ENCODE results near the gene C8B.

GRCh38 chr1:56963667-56964066, 2.1 kb downstream of the C8B start:
- TF ChIP-seq TCF7L2 (IDR thresholded peaks at IDR 0.05; ENCODE audit: low read depth, low read length) (no peak), POLR2A (conservative IDR thresholded peaks at IDR 0.05) (no peak), ELK1 (CRISPR knock-in tag; IDR thresholded peaks at IDR 0.05) (no peak), ZBTB17 (CRISPR knock-in tag; IDR thresholded peaks at IDR 0.05) (no peak), SREBF1 (IDR thresholded peaks at IDR 0.05; ENCODE audit: borderline replicate concordance, low read depth, low read length) (no peak), CSDE1 (IDR thresholded peaks at IDR 0.05) (no peak), ZBTB26 (CRISPR knock-in tag; IDR thresholded peaks at IDR 0.05) (no peak), RERE (CRISPR knock-in tag; IDR thresholded peaks at IDR 0.05; ENCODE audit: borderline replicate concordance) (no peak), HNRNPUL1 (IDR thresholded peaks at IDR 0.05; ENCODE audit: low read length) (no peak), CTCF (IDR thresholded peaks at IDR 0.05 in 2 of 3, conservative IDR thresholded peaks at IDR 0.05 in 1 of 3; ENCODE audit: insufficient read depth in 2 of 3, low read depth in 1 of 3, low read length in 3 of 3) (no peak), LCOR (CRISPR knock-in tag; IDR thresholded peaks at IDR 0.05) (no peak), NR1H2 (CRISPR knock-in tag; IDR thresholded peaks at IDR 0.05) (no peak), HSF4 (CRISPR knock-in tag; IDR thresholded peaks at IDR 0.05; ENCODE audit: borderline replicate concordance) (no peak)
